ENCODE data around the gene GPR151. TPM values are rescaled to one million over a fixed set of nuclear protein-coding genes. Genes with fewer than 3 reads are reported as not detected.

The GPR151 gene
- total and polyA plus RNA-seq, 2 of the 8 experiments (the other 6 are each of a cell fraction or from before 2014, with no cell fraction given), result 0.03 TPM; not detected in 1

DNA sequence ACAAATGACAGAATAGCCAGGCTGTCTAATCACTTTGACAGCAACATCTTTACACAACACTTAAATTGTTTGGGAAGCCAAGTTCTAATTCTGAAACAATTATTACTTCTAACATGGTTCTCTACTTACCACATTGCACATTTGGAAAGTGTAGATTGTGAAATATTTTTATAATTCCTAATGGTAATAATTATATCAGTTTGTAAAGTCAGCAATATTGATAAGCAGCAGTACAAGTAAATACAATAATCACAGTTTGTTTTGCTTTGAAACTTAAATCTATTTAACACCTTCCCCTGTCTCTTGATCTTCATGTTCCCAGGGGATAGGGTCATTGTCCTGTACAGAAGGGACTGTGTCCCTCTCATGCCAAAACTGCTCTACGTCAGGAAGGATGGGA, 1.4 kb downstream of the GPR151 start (continued):
- TF ChIP-seq, protein P1, sequence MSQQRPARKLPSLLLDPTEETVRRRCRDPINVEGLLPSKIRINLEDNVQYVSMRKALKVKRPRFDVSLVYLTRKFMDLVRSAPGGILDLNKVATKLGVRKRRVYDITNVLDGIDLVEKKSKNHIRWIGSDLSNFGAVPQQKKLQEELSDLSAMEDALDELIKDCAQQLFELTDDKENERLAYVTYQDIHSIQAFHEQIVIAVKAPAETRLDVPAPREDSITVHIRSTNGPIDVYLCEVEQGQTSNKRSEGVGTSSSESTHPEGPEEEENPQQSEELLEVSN (IDR thresholded peaks at IDR 0.05), result no peak
